Loucy (cell line): ENCODE results near the gene CYP19A1.

Experiments
- EZH2phosphoT487 ChIP-seq: fragments of 200-600 bp; IDR thresholded peaks from 2 replicates; pipeline ENCODE4 v1.6.1; 2018; ENCODE audit warnings: antibody characterized with exemption, mild to moderate bottlenecking, moderate library complexity, borderline replicate concordance
- TF ChIP-seq, protein P1 (sequence below): fragments of 200-600 bp; sonication (generic); conservative IDR thresholded peaks from 2 replicates; pipeline ENCODE4 v1.5.1; 2014; ENCODE audit warnings: mild to moderate bottlenecking, antibody characterized with exemption, low read length

DNA sequence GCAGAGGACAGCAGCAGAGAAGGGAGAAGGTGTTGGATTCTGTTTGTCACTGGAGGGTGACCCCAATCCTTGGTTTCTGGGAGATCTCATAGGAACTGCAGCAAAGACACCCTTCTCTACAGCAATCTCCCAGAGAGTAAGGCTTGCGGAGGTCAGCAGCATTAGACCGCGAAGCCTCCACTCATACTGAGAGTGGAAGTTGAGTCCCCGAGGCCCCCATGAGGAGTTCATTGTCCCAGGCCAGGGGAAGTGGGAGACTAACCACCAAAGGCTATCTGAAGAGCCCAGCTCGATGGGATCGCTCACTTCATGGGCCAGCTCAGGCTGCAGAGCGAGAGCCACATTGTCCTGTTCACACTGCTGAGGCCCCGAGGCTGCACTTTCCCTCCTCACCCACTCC lies 47.6 kb upstream of the CYP19A1 start:
- TF ChIP-seq, protein P1, sequence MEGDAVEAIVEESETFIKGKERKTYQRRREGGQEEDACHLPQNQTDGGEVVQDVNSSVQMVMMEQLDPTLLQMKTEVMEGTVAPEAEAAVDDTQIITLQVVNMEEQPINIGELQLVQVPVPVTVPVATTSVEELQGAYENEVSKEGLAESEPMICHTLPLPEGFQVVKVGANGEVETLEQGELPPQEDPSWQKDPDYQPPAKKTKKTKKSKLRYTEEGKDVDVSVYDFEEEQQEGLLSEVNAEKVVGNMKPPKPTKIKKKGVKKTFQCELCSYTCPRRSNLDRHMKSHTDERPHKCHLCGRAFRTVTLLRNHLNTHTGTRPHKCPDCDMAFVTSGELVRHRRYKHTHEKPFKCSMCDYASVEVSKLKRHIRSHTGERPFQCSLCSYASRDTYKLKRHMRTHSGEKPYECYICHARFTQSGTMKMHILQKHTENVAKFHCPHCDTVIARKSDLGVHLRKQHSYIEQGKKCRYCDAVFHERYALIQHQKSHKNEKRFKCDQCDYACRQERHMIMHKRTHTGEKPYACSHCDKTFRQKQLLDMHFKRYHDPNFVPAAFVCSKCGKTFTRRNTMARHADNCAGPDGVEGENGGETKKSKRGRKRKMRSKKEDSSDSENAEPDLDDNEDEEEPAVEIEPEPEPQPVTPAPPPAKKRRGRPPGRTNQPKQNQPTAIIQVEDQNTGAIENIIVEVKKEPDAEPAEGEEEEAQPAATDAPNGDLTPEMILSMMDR, result no peak
- TF ChIP-seq EZH2phosphoT487, result no peak
